Mesothelial cell of epicardium (in vitro differentiated cells): ENCODE measurements around the gene CLTCL1. TPM values are rescaled to one million over a fixed set of nuclear protein-coding genes. Genes with fewer than 3 reads are reported as not detected.

Source experiments
- DNase-seq, 2 experiments: peaks; one replicate each; pipeline ENCODE4 v3.0.0; 2021; ENCODE audit warnings: low spot score in 2 of 2; ENCODE audit not compliant: unreplicated experiment in 2 of 2
- H3K27ac Mint-ChIP-seq: 2 replicates; pipeline ENCODE4 v1.8.0; 2021; ENCODE audit warnings: mixed read lengths
- H3K27me3 Mint-ChIP-seq: 2 replicates; pipeline ENCODE4 v1.8.0; 2021; ENCODE audit warnings: low read depth, mixed read lengths
- H3K36me3 Mint-ChIP-seq: 2 replicates; pipeline ENCODE4 v1.8.0; 2021; ENCODE audit warnings: mixed read lengths
- H3K4me1 Mint-ChIP-seq: 2 replicates; pipeline ENCODE4 v1.8.0; 2021; ENCODE audit warnings: mixed read lengths
- H3K4me3 Mint-ChIP-seq: 2 replicates; pipeline ENCODE4 v1.8.0; 2021; ENCODE audit warnings: mild to moderate bottlenecking, moderate library complexity, mixed read lengths
- H3K9me3 Mint-ChIP-seq: 2 replicates; pipeline ENCODE4 v1.8.0; 2021; ENCODE audit warnings: mixed read lengths
- CTCF ChIP-seq: fragments of 200-600 bp; sonication (generic); IDR thresholded peaks from one replicate; pipeline ENCODE4 v1.5.0; 2021; ENCODE audit warnings: antibody characterized with exemption; ENCODE audit not compliant: unreplicated experiment
- total RNA-seq: library from RNA; stranded (reverse); gene quantifications from 3 replicates; pipeline ENCODE4 v1.2.1, GENCODE V29; 2021

Gene CLTCL1
- total RNA-seq, 1 donor from 2014 or later = 5.9 TPM

DNA sequence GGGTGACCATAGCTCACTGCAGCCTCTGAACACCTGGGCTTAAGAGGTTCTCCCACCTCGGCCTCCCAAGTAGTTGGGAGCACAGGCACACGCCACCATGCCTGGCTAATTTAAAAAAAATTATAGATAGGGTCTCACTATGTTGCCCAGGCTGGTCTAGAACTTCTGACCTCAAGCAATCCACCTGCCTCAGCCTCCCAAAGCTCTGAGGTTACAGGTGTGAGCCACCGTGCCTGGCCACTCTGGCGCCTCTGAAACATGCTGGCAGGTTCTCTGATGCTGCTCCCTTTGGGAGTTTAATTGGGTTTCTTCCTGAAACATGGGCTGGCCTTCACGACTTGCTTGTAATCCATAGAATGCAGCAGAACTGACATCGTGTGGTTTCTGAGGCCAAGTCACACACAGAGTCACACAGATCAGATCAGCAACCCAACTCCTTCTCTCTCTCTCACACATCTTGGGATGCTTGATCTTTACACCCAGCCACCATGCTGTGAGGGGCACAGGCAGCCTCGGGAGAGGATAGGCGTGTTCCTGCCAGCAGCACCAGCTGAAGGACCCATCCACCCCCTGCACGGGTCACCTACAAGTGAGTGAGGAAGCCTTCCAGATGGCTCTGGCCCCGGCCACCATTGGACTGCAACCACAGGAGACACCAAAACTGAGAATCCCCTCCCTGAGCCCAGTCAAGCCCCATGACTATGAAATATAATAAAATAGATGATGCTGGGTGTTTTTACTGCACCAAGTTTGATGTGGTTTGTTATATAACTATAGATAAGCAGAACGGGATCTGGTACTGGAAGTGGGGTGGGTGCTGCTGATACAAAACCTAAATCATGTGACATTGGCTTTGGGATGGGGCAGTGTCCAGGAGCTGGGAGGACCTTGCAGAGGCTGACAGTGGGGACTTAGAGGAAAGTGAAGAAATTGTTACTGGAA lies 138.3 kb downstream of the CLTCL1 start:
- Mint-ChIP-seq H3K4me3 (no peak overlapping the region), H3K9me3 (peaks cover 4% of the 10 kb centered on the region), H3K27me3 (peaks cover 68% of the 10 kb centered on the region), H3K36me3 (no peaks in the 10 kb centered on the region), H3K27ac (no peak overlapping the region), H3K4me1 (peaks cover 3% of the 10 kb centered on the region)
- no peak for TF ChIP-seq CTCF
- DNase-seq = no peak

DNA sequence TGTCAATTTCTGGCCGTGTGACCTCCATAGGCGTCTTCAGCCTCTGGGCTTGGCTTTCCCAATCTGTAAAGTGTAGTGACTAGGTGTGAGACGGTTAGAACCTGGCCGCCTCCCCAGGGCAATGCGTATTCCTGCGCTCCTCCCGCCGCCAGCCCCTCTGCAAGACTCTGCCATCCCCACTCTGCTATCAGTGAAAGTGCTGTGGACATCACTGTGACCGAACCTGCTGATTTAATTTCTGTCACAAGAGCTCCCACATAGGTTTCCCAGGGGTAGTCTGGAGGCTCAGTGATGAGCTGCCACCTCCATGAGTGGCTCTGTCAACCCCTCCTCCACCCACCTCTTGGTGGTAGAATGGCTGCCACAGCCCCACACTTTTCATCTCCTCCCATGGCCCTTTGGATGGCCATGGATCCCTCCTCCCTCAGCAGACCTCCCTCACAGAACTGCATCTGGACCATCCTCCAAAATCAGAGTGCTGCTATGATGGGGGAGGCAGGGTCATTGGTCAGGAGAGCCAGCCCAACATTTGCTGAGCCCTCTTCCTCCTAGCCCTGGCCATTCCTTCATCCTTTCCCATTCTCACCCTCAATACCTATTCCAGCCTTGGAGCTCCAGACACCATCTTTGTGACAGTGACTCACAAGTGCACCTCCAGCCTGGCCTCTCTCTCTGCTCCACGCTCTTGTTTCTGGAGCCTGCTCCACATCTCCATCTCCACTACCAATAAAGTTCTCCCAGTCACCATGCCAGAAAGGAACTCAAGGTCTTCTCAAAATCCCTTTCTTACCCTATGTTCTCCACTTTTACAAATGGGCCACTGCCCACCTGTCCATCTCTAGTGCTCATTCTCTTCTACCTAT lies 140.0 kb downstream of the CLTCL1 start:
- no peak for TF ChIP-seq CTCF
- DNase-seq = no peak
- no peak overlapping the region for H3K27ac Mint-ChIP-seq
- H3K9me3 Mint-ChIP-seq = peaks cover 4% of the 10 kb centered on the region
- peak overlapping the region; percentile 46 for H3K4me3 Mint-ChIP-seq
- no peaks in the 10 kb centered on the region for H3K36me3 Mint-ChIP-seq
- H3K4me1 Mint-ChIP-seq = peaks cover 3% of the 10 kb centered on the region
- H3K27me3 Mint-ChIP-seq = peaks cover 81% of the 10 kb centered on the region

GRCh38 chr22:19150482-19151328 lies 140.8 kb downstream of the CLTCL1 start:
- no peak overlapping the region for H3K27ac Mint-ChIP-seq
- H3K36me3 Mint-ChIP-seq = no peaks in the 10 kb centered on the region
- peaks cover 83% of the 10 kb centered on the region for H3K27me3 Mint-ChIP-seq
- H3K9me3 Mint-ChIP-seq = peaks cover 4% of the 10 kb centered on the region
- peak overlapping the region; percentile 46 for H3K4me3 Mint-ChIP-seq
- no peak for DNase-seq
- peaks cover 3% of the 10 kb centered on the region for H3K4me1 Mint-ChIP-seq
- no peak for TF ChIP-seq CTCF

GRCh38 chr22:19149991-19150390 lies 141.5 kb downstream of the CLTCL1 start, which contains the start of gene GSC2:
Gene GSC2, minus strand, starts transcription at chr22:19150292. Its CDS starts 9 bp downstream, at chr22:19150283.
- Mint-ChIP-seq H3K4me3 (peak within 1 kb of the TSS; percentile 46), H3K9me3 (peaks cover 4% of the 10 kb centered on the region), H3K4me1 (peaks cover 3% of the 10 kb centered on the region), H3K27ac (no peak within 1 kb of the TSS), H3K36me3 (no peaks in the 10 kb centered on the region), H3K27me3 (peaks cover 80% of the 10 kb centered on the region)
- no peak for TF ChIP-seq CTCF
- no peak for DNase-seq
